AG09309 (cell line): ENCODE results near the gene FCHSD2.

Experiments used
- DNase-seq: peaks from one replicate; pipeline ENCODE4 v3.0.0-alpha.2; 2010; ENCODE audit warnings: low read depth
- H3K4me3 ChIP-seq: 2 replicates; pipeline ENCODE4 v1.5.1; 2011; ENCODE audit warnings: mild to moderate bottlenecking, low read depth, low read length, moderate library complexity; ENCODE audit not compliant: control insufficient read depth
- CTCF ChIP-seq: IDR thresholded peaks from 2 replicates; pipeline ENCODE4 v1.5.1; 2011; ENCODE audit warnings: mild to moderate bottlenecking, low read depth, low read length, inconsistent platforms; ENCODE audit not compliant: insufficient read depth, control insufficient read depth; ENCODE audit errors: missing control alignments

The FCHSD2 gene

GRCh38 chr11:72908032-72908676 lies 234.0 kb downstream of the FCHSD2 start:
- no peak overlapping the region for H3K4me3 ChIP-seq
- no peak for DNase-seq
- no peak for TF ChIP-seq CTCF

GRCh38 chr11:72904016-72904415 lies 238.1 kb downstream of the FCHSD2 start:
- no peak for DNase-seq
- no peak overlapping the region for H3K4me3 ChIP-seq
- TF ChIP-seq CTCF, result no peak

- no peak overlapping the region for H3K4me3 ChIP-seq
- TF ChIP-seq CTCF, result no peak
- DNase-seq, result no peak
These were observed 240.7 kb downstream of the FCHSD2 start for GRCh38 chr11:72901374-72901773.

GRCh38 chr11:72900013-72900412 lies 242.1 kb downstream of the FCHSD2 start:
- no peak for DNase-seq
- H3K4me3 ChIP-seq, result no peak overlapping the region
- TF ChIP-seq CTCF, result no peak

- TF ChIP-seq CTCF, result no peak
- H3K4me3 ChIP-seq, result no peak overlapping the region
- DNase-seq, result no peak
These were observed 242.9 kb downstream of the FCHSD2 start for GRCh38 chr11:72899238-72899637.

- H3K4me3 ChIP-seq, result no peak overlapping the region
- no peak for DNase-seq
- no peak for TF ChIP-seq CTCF
These were observed 244.6 kb downstream of the FCHSD2 start for GRCh38 chr11:72897506-72897905.
